ENCODE measurements around the gene P4HTM. TPM values are rescaled to one million over a fixed set of nuclear protein-coding genes. Genes with fewer than 3 reads are reported as not detected.

The P4HTM gene
- total and polyA plus RNA-seq, 2 of the 4 experiments (the other 2 are of a cell fraction), result 10.4 to 26.1 TPM

GRCh38 chr3:49027634-49028033, 37.6 kb downstream of the P4HTM start:
- BruUV-seq (replicated peaks), result no TSS peak
- Histone ChIP-seq H3K27me3 (ENCODE audit: control insufficient read depth, insufficient read depth, low read length) (no peaks in the 10 kb centered on the region), H3K4me2 (ENCODE audit: low read depth, low read length) (no peak overlapping the region), H3K9ac (ENCODE audit: low read depth, low read length) (no peak overlapping the region), H2BK20ac (ENCODE audit: low read depth, low read length) (no peak overlapping the region), H3K36me3 (ENCODE audit: control insufficient read depth, insufficient read depth, low read length) (peaks cover 59% of the 10 kb centered on the region), H3K79me1 (ENCODE audit: low read depth in 1 of 2, low read length in 2 of 2) (peaks cover 33 to 69% of the 10 kb centered on the region in 2 experiments), H3K14ac (replicated peaks; ENCODE audit: low read depth, low read length) (no peak overlapping the region), H2BK15ac (ENCODE audit: low read depth, low read length) (no peak overlapping the region), H3K27ac (ENCODE audit: insufficient read depth, low read length) (no peak overlapping the region), H2AK9ac (replicated peaks; ENCODE audit: low read depth, low read length, poor library complexity) (peak overlapping the region; percentile 11), H4K20me1 (ENCODE audit: insufficient read depth, low read length) (peaks cover 16% of the 10 kb centered on the region), H3K4ac (ENCODE audit: low read depth, low read length) (no peak overlapping the region), H2BK120ac (ENCODE audit: low read depth, low read length) (no peak overlapping the region), H3K4me1 (ENCODE audit: control insufficient read depth, insufficient read depth, low read length) (peaks cover 5% of the 10 kb centered on the region), H2AFZ (replicated peaks; ENCODE audit: low read length, poor library complexity) (no peak overlapping the region), H4K5ac (ENCODE audit: low read depth, low read length) (no peak overlapping the region), H3K56ac (ENCODE audit: extremely low read depth, insufficient read depth, low read length) (no peak overlapping the region), H3K9me1 (ENCODE audit: insufficient read depth, low read length) (peaks cover 32% of the 10 kb centered on the region), H3K9me3 (ENCODE audit: control insufficient read depth, insufficient read depth, low read length) (no peaks in the 10 kb centered on the region), H2AK5ac (ENCODE audit: low read depth, low read length) (peak overlapping the region; percentile 12), H2BK5ac (ENCODE audit: low read depth, low read length, poor library complexity, severe bottlenecking) (no peak overlapping the region), H4K91ac (ENCODE audit: insufficient read depth, low read depth, low read length) (no peak overlapping the region), H3K18ac (ENCODE audit: low read depth, low read length) (no peak overlapping the region), H3K23ac (ENCODE audit: low read depth, low read length) (0 out of 2 replicates have a peak overlapping the region, but pooled peaks have one; percentile 20), H4K8ac (ENCODE audit: low read depth in 2 of 2, low read length in 2 of 2) (peak overlapping the region in 1 of 2 experiments; percentile 6; a peak in 1 of 4 replicates), H3K4me3 (ENCODE audit: insufficient read depth, low read depth, low read length) (no peak overlapping the region)
- DNase-seq (no peak), ATAC-seq (ENCODE audit: low read depth) (no peak)
- TF ChIP-seq CHD1 (IDR thresholded peaks at IDR 0.05; ENCODE audit: low read depth, low read length), result no peak
- TF ChIP-seq POLR2A (IDR thresholded peaks at IDR 0.05; ENCODE audit: low read depth, low read length), result no peak
- TF ChIP-seq MAZ (IDR thresholded peaks at IDR 0.05; ENCODE audit: borderline replicate concordance, low read depth, low read length), result no peak
- TF ChIP-seq MAFK (IDR thresholded peaks at IDR 0.05; ENCODE audit: low read depth, low read length), result no peak
- TF ChIP-seq CTCF (conservative IDR thresholded peaks at IDR 0.05; ENCODE audit: low read depth, low read length), result no peak
- no peak for TF ChIP-seq FOS (IDR thresholded peaks at IDR 0.05; ENCODE audit: low read depth, low read length)
- TF ChIP-seq RCOR1 (IDR thresholded peaks at IDR 0.05; ENCODE audit: insufficient replicate concordance, low read length), result no peak
- TF ChIP-seq ELK1 (IDR thresholded peaks at IDR 0.05; ENCODE audit: borderline replicate concordance, low read depth, low read length), result no peak
- TF ChIP-seq RAD21 (IDR thresholded peaks at IDR 0.05; ENCODE audit: low read length), result no peak
- TF ChIP-seq BHLHE40 (IDR thresholded peaks at IDR 0.05; ENCODE audit: low read depth, low read length), result no peak
- no peak for TF ChIP-seq RFX5 (IDR thresholded peaks at IDR 0.05; ENCODE audit: low read depth, low read length)
- TF ChIP-seq CEBPB (IDR thresholded peaks at IDR 0.05; ENCODE audit: low read depth, low read length), result no peak
- TF ChIP-seq NFE2L2 (IDR thresholded peaks at IDR 0.05; ENCODE audit: low read depth, low read length), result no peak
- dilution Hi-C loops (cut with HindIII; ENCODE audit: low sequenced_read_pairs, unreplicated experiment), result no loop called here
- in situ Hi-C loops (cut with MboI; ENCODE audit: low sequenced_read_pairs), result no loop called here
- 100% methylated on average over 3 of the region's 9 CpGs; no CpG with 5 or more reads in 1 of the 2 experiments for WGBS, 2 experiments (ENCODE audit: extremely low coverage in 2 of 2, insufficient read length in 1 of 2)
- POLR2A ChIA-PET (ENCODE audit: unreplicated experiment), result no interaction called here
- CTCF ChIA-PET, result no interaction called here
- intact Hi-C loops (cut with micrococcal nuclease), result no loop called here

Data from IMR-90 (cell line).